ENCODE results near the gene ANKRD33B. TPM values are rescaled to one million over a fixed set of nuclear protein-coding genes. Genes with fewer than 3 reads are reported as not detected.

Gene ANKRD33B
- polyA plus RNA-seq, 1 experiment: 3.4 TPM

GRCh38 chr5:10580531-10581423, 16.9 kb downstream of the ANKRD33B start:
- TF ChIP-seq, protein P1, sequence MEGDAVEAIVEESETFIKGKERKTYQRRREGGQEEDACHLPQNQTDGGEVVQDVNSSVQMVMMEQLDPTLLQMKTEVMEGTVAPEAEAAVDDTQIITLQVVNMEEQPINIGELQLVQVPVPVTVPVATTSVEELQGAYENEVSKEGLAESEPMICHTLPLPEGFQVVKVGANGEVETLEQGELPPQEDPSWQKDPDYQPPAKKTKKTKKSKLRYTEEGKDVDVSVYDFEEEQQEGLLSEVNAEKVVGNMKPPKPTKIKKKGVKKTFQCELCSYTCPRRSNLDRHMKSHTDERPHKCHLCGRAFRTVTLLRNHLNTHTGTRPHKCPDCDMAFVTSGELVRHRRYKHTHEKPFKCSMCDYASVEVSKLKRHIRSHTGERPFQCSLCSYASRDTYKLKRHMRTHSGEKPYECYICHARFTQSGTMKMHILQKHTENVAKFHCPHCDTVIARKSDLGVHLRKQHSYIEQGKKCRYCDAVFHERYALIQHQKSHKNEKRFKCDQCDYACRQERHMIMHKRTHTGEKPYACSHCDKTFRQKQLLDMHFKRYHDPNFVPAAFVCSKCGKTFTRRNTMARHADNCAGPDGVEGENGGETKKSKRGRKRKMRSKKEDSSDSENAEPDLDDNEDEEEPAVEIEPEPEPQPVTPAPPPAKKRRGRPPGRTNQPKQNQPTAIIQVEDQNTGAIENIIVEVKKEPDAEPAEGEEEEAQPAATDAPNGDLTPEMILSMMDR (IDR thresholded peaks at IDR 0.05; ENCODE audit: insufficient read depth, low read depth, low read length): no peak
- Histone ChIP-seq H3K36me3 (ENCODE audit: control insufficient read depth, insufficient read depth, low read length) (peaks cover 1% of the 10 kb centered on the region; the same call in 1 of the 2 replicates), H3K27me3 (ENCODE audit: control insufficient read depth, insufficient read depth, low read length) (no peaks in the 10 kb centered on the region), H3K4me3 (ENCODE audit: low read depth, low read length) (no peak overlapping the region)
- ChIA-PET CTCF (no interaction called here), POLR2A (no interaction called here)
- no peak for DNase-seq (ENCODE audit: low read depth)

GRCh38 chr5:10581424-10581748, 17.5 kb downstream of the ANKRD33B start:
- no peak overlapping the region for H3K4me3 ChIP-seq (ENCODE audit: low read depth, low read length)
- TF ChIP-seq, protein P1 (IDR thresholded peaks at IDR 0.05; ENCODE audit: insufficient read depth, low read depth, low read length): no peak
- H3K36me3 ChIP-seq (ENCODE audit: control insufficient read depth, insufficient read depth, low read length): peaks cover 1% of the 10 kb centered on the region; the same call in 1 of the 2 replicates
- ChIA-PET POLR2A (interaction anchor here (0.6 kb wide), 1 partner anchor 234 kb away, joined by 3 read pairs; no protein-coding TSS in a partner anchor), CTCF (no interaction called here)
- H3K27me3 ChIP-seq (ENCODE audit: control insufficient read depth, insufficient read depth, low read length): no peaks in the 10 kb centered on the region
- no peak for DNase-seq (ENCODE audit: low read depth)

- TF ChIP-seq, protein P1 (IDR thresholded peaks at IDR 0.05; ENCODE audit: insufficient read depth, low read depth, low read length): no peak
- no peak for DNase-seq (ENCODE audit: low read depth)
- H3K4me3 ChIP-seq (ENCODE audit: low read depth, low read length): no peak overlapping the region
- ChIA-PET CTCF (no interaction called here), POLR2A (interaction anchor here (0.6 kb wide), 1 partner anchor 233 kb away, joined by 3 read pairs; no protein-coding TSS in a partner anchor)
- H3K27me3 ChIP-seq (ENCODE audit: control insufficient read depth, insufficient read depth, low read length): no peaks in the 10 kb centered on the region
- peaks cover 1% of the 10 kb centered on the region; the same call in 1 of the 2 replicates for H3K36me3 ChIP-seq (ENCODE audit: control insufficient read depth, insufficient read depth, low read length)
Observed at GRCh38 chr5:10581867-10582511, 18.1 kb downstream of the ANKRD33B start.

DNA sequence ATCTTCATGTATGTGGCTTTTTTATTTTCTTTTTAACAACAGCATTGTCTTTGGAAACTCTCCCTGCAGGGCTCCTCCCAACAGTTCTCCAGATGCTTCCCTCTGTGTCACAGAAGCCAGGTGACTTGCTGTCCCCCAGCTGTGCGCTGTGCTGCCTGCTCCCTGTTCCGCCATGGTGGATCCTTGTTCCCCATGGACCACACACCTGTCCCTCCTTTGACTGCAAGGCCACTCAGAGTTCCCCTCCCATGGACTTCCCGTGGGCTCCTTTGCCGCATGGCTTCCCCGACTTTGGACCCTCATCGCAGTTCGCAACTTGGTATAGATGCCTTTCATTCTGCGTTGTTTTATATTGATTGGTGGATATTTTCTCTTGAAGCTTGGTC, 18.6 kb downstream of the ANKRD33B start:
- TF ChIP-seq, protein P1 (IDR thresholded peaks at IDR 0.05; ENCODE audit: insufficient read depth, low read depth, low read length): no peak
- ChIA-PET CTCF (no interaction called here), POLR2A (no interaction called here)
- DNase-seq (ENCODE audit: low read depth): no peak
- Histone ChIP-seq H3K27me3 (ENCODE audit: control insufficient read depth, insufficient read depth, low read length) (no peaks in the 10 kb centered on the region), H3K4me3 (ENCODE audit: low read depth, low read length) (no peak overlapping the region), H3K36me3 (ENCODE audit: control insufficient read depth, insufficient read depth, low read length) (peaks cover 1% of the 10 kb centered on the region; the same call in 1 of the 2 replicates)
